RKO (cell line): ENCODE data around the gene SIGLEC15.
"Not testable (repeated sequence)": the region's sequence is repeated elsewhere in the genome, so short reads cannot be mapped to it uniquely, and the experiment has no call there.

ENCODE experiments used
- DNase-seq: peaks from one replicate; pipeline ENCODE4 v3.0.0-alpha.2; 2016; ENCODE audit warnings: low spot score

Gene SIGLEC15

GRCh38 chr18:45844938-45845337, 19.5 kb downstream of the SIGLEC15 start:
- no peak for DNase-seq

DNA sequence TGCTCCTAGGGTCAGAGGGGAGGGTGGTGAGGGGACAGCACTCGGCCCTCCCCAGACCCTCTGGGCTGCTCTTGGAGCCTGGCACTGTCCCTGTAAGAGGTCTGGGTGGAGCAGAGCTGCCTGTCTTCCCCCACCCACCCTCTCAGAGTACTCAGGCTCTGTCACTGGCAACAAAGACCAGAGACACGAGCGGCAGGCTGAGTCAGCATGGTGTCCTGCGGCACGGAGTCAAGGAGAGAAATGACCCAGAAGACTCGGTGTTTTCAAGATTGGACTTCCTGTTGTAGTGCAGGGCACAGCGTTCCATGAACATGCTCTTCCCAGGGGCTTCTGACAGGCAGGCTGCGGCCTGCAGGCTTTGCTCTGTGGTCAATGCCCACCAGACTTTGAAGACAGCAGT, 19.9 kb downstream of the SIGLEC15 start:
- no peak for DNase-seq

- DNase-seq: no peak
Observed at GRCh38 chr18:45847119-45847518, 21.6 kb downstream of the SIGLEC15 start.

DNA sequence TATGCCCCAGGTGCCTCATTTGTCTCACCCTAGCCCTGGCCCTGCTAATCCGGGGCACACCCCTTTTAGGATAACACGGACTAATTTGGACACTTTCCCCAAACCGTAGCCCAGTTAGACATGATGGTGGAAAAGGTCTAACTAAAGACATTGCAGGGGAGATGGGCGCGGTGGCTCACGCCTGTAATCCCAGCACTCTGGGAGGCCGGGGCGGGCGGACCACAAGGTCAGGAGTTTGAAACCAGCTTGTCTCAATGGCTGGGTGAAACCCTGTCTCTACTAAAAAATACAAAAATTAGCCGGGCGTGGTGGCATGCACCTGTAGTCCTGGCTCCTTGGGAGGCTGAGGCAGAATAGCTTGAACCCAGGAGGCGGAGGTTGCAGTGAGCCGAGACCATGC, 23.2 kb downstream of the SIGLEC15 start:
- not testable (repeated sequence) for DNase-seq

GRCh38 chr18:45849529-45849928, 24.1 kb downstream of the SIGLEC15 start:
- DNase-seq: no peak

DNA sequence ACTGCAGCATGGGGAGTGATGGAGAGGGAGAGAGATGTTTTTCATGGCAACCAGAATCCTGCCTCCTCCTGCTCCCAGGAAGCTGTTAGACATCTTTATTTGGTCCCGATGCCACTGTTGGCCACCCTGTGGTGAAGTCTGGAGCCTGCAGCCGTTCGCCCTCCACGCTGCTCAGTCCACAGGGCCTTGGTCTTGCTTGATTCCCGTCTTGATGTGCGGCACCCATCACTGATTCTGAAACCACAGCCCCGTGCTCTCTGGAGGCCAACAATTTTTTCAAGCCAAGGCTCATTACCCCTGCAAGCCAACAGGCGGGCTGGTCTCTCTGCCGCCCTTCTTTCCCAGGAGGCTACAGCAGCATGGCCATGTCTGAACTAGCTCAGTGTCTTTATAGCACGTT, 24.5 kb downstream of the SIGLEC15 start:
- peak; percentile 15 for DNase-seq

DNA sequence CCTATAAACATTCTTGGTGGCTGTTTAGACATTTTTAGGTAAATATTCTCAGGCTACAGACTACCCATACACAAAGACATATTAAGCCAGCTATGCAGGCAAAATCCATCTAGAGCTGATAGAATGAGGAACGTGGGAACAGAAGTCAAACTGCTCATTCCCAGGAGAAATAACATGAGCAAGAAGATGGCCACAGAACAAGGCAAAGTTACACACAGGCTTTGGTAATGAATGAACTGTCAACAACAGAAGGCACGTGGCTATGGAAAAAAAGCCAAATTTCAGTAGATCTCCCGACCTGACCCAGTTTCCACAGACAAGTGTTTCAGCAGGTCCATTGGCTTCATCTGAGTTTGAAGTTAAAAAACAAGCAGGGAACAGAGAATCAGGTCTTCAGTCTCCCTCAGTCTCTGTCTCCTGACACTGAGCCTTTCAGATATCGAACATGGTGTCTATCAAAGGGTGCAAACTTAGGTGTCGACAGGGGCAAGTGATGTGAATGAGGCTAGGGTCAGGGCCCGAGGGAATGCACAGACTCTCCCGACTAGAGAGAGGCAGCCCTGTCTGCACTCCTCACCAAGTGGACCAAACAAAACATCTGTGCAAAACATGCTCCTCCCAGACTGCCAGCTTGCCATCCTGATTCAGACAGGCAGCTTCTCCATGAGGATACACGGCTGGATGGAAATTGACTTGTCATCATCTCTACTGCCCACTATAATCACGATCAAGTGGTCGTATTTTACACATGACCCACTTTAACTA, 25.9 kb downstream of the SIGLEC15 start:
- no peak for DNase-seq

DNA sequence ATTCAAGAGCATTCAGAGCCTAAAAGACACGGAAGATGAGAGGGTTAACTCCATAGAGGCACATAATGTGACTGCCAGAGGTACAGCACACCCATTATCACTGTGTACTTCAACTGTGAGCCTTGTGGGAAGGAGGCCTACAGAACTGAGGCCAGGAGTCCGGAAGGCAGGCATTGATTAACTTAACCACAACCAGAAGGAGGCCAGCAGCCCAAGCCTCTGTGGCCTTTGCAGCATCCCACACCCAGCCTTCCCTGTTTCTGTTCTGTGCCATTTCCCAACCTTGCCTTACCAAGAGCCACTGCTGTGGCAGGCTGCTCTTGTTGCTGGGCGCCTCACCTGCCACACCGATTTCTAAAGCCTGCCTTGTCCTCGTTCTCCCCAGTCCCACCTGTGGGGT, 27.2 kb downstream of the SIGLEC15 start:
- no peak for DNase-seq

DNA sequence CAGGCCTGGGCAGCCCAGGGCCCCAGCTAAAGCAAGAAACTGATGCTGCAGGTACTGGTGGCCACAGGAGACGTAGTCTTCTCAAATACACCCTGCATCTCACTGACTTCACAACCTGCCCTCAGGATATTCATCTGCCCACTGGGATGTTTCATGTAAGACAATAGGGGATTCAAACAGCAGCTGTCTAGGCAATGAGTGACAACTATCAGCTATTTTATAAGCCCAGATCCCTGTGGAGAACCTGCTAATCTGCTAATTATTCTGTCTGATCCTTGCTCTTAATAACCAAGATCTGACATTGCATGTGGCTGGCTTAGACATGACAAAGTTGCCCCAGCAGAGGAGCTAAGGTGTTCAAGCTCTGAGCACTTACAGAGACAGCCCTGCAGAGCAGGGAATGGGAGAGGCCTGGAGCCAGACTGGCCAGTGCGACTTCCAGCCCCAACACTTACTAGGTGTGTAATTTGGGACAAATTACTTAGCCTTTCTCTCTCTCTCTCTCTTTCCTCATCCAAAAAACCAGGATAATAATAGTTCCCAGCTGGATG, 28.6 kb downstream of the SIGLEC15 start:
- DNase-seq: no peak

GRCh38 chr18:45856531-45856930, 31.1 kb downstream of the SIGLEC15 start:
- no peak for DNase-seq

DNA sequence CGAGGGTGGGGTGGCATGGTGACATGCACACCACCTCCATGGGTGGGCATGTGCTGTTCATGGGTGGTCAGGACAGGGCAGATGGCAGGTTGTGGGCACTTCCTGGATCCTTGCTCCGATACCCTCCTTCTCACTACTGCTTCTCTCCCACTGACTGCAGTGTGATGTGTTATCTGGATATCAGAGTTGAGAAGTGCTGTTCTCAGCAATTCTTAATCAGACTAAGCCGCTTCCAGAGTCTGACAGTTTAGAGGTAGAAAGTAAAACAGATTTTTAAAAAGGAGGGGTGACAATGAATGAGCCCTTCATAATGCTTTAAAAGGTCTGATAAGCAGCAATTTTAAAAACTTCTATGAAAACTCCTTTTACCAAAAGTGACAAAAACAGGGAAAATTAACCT, 33.9 kb downstream of the SIGLEC15 start:
- no peak for DNase-seq

DNA sequence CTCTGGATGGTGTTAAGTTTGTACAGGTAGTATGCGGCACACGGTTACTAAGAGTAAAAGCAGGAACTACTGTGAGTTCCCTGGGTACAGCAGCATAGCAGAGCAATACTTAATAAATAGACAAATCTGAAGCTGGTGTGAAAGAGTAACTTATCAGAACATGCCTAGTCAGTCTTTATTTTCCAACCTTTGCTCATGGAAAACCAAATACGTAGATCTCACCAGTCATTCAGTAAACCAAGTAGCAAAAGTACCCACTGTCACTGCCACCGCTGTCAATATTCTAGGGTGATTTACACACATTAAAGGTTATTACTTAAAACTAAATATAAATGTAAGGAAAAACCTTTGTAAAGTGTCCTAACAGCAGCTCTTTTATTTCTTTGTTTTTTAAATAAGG, 35.0 kb downstream of the SIGLEC15 start:
- no peak for DNase-seq

GRCh38 chr18:45860971-45861370, 35.5 kb downstream of the SIGLEC15 start:
- DNase-seq: no peak

- DNase-seq: no peak
Observed at GRCh38 chr18:45861926-45862325, 36.5 kb downstream of the SIGLEC15 start.

DNA sequence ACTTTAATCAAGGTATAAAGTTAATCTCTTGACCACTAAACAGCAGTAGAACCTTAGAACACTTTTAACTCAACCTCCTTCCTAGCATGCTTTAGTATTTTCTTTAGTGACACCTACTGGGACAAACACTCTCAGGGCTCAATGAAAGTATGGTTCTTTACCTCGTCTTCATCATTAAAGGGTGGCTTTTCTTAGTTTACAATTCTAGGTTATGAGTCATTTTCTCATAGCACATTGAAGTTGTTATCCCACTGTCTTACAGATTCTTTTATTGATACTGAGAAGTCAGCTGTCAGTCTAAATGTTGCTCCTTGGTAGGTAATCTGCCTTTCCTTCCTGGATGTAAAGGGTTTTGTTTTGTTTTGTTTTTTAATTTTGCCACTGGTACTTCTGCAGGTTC, 38.0 kb downstream of the SIGLEC15 start:
- DNase-seq: no peak

DNA sequence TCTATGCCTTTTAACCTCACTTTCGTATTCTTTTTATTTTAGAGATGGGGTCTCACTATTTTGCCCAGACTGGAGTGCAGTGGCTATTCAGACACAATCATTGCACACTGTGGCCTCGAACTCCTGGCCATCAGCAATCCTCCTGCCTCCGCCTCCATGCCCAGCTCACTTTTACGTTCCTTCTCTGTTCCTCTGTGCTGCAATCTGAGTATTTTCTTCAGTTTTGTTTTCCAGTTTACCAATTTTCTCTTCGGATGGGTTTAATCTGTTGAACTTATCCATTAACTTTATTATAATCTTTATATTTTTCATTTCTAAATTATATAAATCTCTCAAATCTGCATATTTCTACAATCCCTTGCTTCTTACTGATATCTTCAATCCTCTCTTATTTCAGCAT, 38.6 kb downstream of the SIGLEC15 start:
- DNase-seq: no peak

GRCh38 chr18:45865466-45865865, 40.0 kb downstream of the SIGLEC15 start:
- no peak for DNase-seq

GRCh38 chr18:45870419-45870818, 44.9 kb downstream of the SIGLEC15 start:
- no peak for DNase-seq

DNA sequence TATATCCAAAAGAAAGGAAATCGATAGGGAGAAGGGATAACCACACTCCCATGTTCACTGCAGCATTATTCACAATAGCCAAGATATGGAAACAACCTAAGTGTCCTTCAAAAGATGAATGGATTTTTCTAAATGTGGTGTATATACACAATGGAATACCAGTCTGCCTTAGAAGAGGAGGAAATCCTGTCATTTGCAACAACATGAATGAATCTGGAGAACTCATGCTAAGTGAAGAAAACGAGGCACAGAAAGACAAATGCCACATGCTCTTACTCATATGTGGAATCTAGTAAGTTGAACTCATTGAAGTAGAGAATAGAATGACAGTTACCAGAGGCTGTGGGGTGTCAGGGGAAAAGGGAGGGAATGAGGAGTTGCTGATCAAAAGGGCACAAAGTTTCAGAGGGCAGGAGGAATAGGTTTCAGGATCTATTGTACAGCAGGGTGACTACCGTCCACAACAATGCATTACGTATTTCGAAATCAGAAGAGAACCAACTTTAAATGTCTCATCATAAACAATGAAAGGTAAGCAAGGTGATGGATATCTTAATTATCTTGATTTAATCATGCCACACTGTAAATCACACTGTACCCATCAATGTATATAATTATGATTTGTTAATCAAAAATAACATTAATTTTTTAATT, 46.1 kb downstream of the SIGLEC15 start:
- no peak for DNase-seq

DNA sequence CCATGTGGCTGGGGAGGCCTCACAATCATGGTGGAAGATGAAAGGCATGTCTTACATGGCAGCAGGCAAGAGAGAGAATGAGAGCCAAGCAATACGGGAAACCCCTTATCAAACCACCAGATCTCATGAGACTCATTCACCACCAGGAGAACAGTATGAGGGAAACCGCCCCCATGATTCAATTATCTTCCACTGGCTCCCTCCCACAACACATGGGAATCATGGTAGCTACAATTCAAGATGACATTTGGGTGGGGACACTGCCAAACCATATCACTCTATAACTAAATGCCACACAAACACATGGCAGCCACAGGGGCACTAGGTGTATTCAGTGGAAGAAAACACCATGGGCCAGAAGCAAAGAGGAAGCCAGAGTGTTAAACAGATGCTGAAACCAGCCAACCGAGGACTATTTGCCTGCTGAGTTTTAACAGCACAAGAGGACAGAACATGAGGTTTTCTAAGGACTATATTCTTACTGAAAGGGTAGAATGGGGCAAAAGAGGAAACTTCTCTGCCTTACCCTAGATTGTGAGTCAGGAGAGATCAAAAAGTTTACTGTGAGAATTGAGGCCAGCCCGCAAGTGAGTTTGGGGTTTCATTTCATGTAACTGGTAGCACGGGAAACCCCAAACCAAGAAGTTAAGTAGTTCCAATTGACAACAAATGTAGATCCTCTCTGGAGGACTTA, 49.2 kb downstream of the SIGLEC15 start:
- no peak for DNase-seq

- DNase-seq: no peak
Observed at GRCh38 chr18:45876161-45876560, 50.7 kb downstream of the SIGLEC15 start.

DNA sequence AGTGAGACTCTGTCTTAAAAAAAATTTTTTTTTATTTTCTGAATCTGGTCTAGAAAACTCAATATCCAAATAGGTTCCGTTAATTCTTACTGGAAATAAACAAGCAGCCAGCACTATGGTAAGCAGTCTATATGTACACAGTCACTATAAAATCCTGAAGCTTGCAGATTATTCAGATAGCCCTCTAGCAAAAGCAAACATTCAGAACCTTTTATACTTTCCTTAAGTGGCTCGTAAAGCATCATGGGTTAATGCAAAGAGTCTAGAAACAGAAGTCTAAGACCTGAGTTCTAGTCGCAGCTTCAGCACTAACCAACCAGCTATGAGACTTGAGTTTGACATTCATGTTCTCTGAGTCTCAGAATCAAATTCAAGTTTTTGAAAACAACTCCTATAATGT, 51.9 kb downstream of the SIGLEC15 start:
- DNase-seq: no peak
